Lung (tissue), 12 donors: ENCODE data around the gene CACNA1C. TPM values are rescaled to one million over a fixed set of nuclear protein-coding genes. Genes with fewer than 3 reads are reported as not detected.

Experiments
- ATAC-seq: fragments of 200-7000 bp; cut with Tn5 transposase; one replicate; pipeline ENCODE4 v1.9.1; 2020; ENCODE audit warnings: moderate number of reproducible peaks; ENCODE audit not compliant: insufficient read depth, low FRiP score
- DNase-seq, 3 donors: peaks; one replicate each; pipeline ENCODE4 v3.0.0-alpha.2; 2013 to 2017
- H3K27ac ChIP-seq, 2 donors: one replicate each; pipeline ENCODE4 v1.5.1; 2013; ENCODE audit warnings: mild to moderate bottlenecking in 2 of 2, moderate library complexity in 2 of 2, control low read depth in 1 of 2, inconsistent platforms in 1 of 2, low read depth in 1 of 2, low read length in 1 of 2
- H3K27me3 ChIP-seq, 3 donors: one replicate each; pipeline ENCODE4 v1.5.1; 2013; ENCODE audit warnings: low read length in 2 of 3; ENCODE audit not compliant: control insufficient read depth in 3 of 3, insufficient read depth in 3 of 3
- H3K36me3 ChIP-seq, 4 donors: one replicate each; pipeline ENCODE4 v1.5.1; 2013; ENCODE audit warnings: low read length in 4 of 4, mild to moderate bottlenecking in 1 of 4, moderate library complexity in 1 of 4; ENCODE audit not compliant: control insufficient read depth in 4 of 4, insufficient read depth in 4 of 4
- H3K4me1 ChIP-seq, 5 donors: one replicate each; pipeline ENCODE4 v1.5.1; 2013; ENCODE audit warnings: low read length in 5 of 5, mild to moderate bottlenecking in 2 of 5, moderate library complexity in 1 of 5; ENCODE audit not compliant: control insufficient read depth in 5 of 5, insufficient read depth in 5 of 5
- H3K4me3 ChIP-seq: one replicate; pipeline ENCODE4 v1.5.1; 2013; ENCODE audit warnings: mild to moderate bottlenecking, control low read depth, moderate library complexity
- H3K9ac ChIP-seq, 2 donors: one replicate each; pipeline ENCODE4 v1.5.1; 2013; ENCODE audit warnings: low read length in 2 of 2, control low read depth in 1 of 2; ENCODE audit not compliant: insufficient read depth in 1 of 2
- H3K9me3 ChIP-seq, 4 donors: one replicate each; pipeline ENCODE4 v1.5.1; 2013; ENCODE audit warnings: low read length in 3 of 4, mild to moderate bottlenecking in 1 of 4, moderate library complexity in 1 of 4; ENCODE audit not compliant: control insufficient read depth in 4 of 4, insufficient read depth in 3 of 4
- CTCF ChIP-seq: IDR thresholded peaks from 2 replicates; pipeline ENCODE4 v1.5.1; 2012; ENCODE audit warnings: mild to moderate bottlenecking; ENCODE audit errors: control extremely low read depth, extremely low read depth
- WGBS, 2 donors: extraction: QIAGEN DNeasy Blood & Tissue Kit; methylation state at CpG; one replicate each; pipeline ENCODE4 v1.1.7; 2013; 5-methylcytosine and 5-hydroxymethylcytosine counted together
- polyA plus RNA-seq, 2 donors: library from polyadenylated mRNA; stranded (reverse); fragments of 200-250 nt; gene quantifications; one replicate each; pipeline ENCODE4 v1.2.1, GENCODE V29; 2013
- total RNA-seq, 2 donors: library from RNA; depleted of rRNA in 1 of 2; stranded (reverse); fragments of >200 nt in 1 of 2; gene quantifications; one replicate each; pipeline ENCODE4 v1.2.1, GENCODE V29; 2014 to 2021
- donor health status: control.
- donor health status: control.
- donor health status: Bipolar disorder and iron deficiency.
- donor health status: healthy.
- donor health status: DM: yes; HTN: yes; CAD: no.

Gene CACNA1C
- total and polyA plus RNA-seq, 4 donors = 3.2 to 17.5 (median 7.5) TPM

GRCh38 chr12:2338991-2339431, 286.2 kb downstream of the CACNA1C start:
- Histone ChIP-seq H3K4me3 (no peak overlapping the region), H3K9me3 (no peaks in the 10 kb centered on the region), H3K36me3 (no peaks in the 10 kb centered on the region), H3K27me3 (no peaks in the 10 kb centered on the region), H3K27ac (no peak overlapping the region), H3K4me1 (peaks cover 0 to 29% (median 6%) of the 10 kb centered on the region in 5 donors), H3K9ac (no peak overlapping the region)
- DNase-seq (no peak), ATAC-seq (no peak)
- TF ChIP-seq CTCF = no peak
- 66 to 84% methylated on average over 5 of the region's 5 CpGs for WGBS, 2 donors

- no peak for DNase-seq
- no peak for TF ChIP-seq CTCF
These were observed 288.4 kb downstream of the CACNA1C start for GRCh38 chr12:2341051-2341751.

DNA sequence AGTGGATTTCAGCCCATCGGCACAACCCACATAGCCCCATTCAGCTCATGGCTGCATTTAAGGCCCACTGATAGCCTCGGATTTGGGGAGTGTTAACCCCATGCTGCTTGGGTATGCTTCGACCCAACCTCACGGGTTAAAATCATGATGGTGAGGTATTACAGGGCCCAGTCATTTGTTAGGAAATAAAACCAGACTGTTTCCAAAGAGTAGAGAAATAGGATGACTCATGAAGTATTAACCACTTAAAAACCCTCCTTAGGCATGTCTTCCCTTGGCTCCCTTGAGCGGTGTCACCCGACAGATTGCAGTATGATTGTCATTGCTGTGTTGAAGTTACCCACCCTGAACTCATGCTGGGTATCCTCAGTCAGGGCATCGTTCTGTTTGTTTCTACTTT, 289.1 kb downstream of the CACNA1C start:
- H3K27me3 ChIP-seq = no peaks in the 10 kb centered on the region
- ATAC-seq (no peak), DNase-seq (no peak)
- no peaks in the 10 kb centered on the region for H3K36me3 ChIP-seq
- no peak overlapping the region for H3K9ac ChIP-seq
- peaks cover 0 to 24% (median 10%) of the 10 kb centered on the region in 5 donors for H3K4me1 ChIP-seq
- H3K4me3 ChIP-seq = no peak overlapping the region
- 37 to 61% methylated on average over 7 of the region's 7 CpGs for WGBS, 2 donors
- H3K27ac ChIP-seq = peak overlapping the region in 1 of 2 donors; percentile 37
- no peaks in the 10 kb centered on the region for H3K9me3 ChIP-seq
- TF ChIP-seq CTCF = no peak

More at GRCh38 chr12:2341051-2341751, 288.4 kb downstream of the CACNA1C start:
- Histone ChIP-seq H3K27ac (peak overlapping the region in 1 of 2 donors; percentile 18), H3K4me3 (no peak overlapping the region), H3K9ac (no peak overlapping the region), H3K27me3 (no peaks in the 10 kb centered on the region), H3K36me3 (no peaks in the 10 kb centered on the region), H3K4me1 (peaks cover 0 to 24% (median 6%) of the 10 kb centered on the region in 5 donors), H3K9me3 (no peaks in the 10 kb centered on the region)
- no peak for ATAC-seq
- WGBS, 2 donors = 73 to 79% methylated on average over 15 of the region's 15 CpGs
